Stimulated activated CD8-positive, alpha-beta memory T cell treated with anti-CD3 and anti-CD28 coated beads, Interleukin-4, amount 100 ng/mL, for 1 hour (primary cell): ENCODE data around the gene ELK3.
"Not testable (repeated sequence)": the region's sequence is repeated elsewhere in the genome, so short reads cannot be mapped to it uniquely, and the experiment has no call there.

Source experiments
- DNase-seq, 2 donors: peaks; one replicate each; pipeline ENCODE4 v3.0.0-alpha.2; 2020; ENCODE audit warnings: low read depth in 2 of 2, low spot score in 1 of 2

Gene ELK3

DNA sequence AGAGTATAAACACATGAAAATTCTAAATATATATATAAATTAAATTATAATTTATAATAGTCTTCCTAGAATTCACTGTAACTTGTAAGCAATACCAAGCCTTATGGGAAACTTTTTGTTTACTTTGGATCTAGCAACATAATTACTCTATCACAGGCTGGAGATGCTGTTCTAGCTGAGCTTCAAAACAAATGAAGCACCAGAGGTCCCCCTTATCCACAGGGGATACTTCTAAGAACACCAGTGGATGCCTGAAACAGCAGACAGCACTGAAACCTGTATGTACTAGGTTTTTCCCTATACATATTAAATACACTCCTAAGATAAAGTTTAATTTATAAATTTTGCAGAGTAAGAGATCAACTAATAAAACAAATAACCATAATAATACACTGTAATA lies 109.5 kb downstream of the ELK3 start:
- DNase-seq, result no peak

DNA sequence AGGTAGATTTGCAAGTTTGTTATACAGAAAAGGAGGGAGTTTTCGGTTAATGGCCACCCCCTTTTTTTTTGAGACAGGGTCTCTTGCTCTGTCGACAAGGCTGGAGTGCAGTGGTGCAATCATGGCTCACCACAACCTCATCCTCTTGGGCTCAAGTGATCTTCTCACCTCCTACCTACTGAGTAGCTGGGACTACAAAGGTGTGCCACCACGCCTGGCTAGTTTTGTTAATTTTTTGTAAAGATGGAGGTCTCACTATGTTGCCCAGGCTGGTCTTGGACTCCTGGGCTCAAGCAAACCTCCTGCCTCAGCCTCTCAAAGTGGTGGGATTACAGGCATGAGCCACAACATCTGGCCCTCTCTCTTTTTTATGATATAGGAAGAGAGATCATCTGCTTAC lies 111.5 kb downstream of the ELK3 start:
- DNase-seq, result no peak

DNA sequence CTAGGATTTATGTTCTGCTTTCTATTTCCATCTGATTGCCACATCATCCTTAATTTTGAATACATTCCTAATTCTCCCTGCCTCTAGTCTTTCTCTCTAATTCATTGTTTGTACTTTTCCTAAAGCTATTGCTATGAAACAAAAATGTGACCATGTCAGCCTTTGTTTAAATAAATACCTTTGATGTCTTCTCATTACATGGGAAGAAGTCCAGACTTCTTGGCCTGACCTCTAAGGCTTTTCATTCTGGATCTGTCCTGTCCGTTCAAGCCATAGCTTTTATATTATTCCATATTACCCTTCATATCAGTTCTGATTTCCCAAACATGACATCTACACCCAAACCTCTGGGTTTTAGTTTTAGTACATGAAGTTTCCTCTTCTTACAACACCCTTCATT lies 114.7 kb downstream of the ELK3 start:
- no peak for DNase-seq

DNA sequence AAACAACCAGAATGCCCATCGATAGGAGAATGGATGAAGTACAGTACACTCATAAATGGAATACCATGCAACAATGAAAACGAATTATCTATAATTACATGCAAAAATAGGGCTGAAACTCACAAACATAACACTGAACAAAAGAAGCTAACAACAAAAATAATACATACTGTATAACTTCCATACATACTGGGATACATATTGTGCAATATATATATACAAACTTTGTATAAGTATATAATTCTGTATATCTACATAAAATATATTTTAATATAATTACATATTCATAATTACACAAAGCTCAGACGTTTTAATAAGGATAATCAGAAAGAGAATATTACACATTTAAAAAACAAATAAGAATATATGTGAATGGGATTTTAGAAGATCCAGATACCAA lies 115.9 kb downstream of the ELK3 start:
- no peak for DNase-seq

DNA sequence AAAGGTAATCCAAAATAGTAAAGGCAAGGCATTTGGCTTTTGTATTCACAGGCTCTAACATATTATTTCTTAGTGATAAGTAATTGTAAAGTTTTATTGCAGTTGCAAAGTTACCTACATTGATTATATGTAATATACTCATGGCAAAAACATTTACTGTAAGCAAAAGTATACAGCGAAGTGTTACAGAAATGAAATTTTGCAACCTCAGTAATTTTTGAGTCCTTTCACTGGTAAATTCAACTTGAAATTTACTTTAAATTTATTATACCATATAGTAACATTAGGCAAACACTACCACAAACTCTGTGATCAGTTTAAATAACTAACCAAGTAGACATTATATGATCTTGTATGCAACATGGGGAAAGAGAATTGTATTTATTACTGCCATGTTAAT lies 117.0 kb downstream of the ELK3 start:
- no peak for DNase-seq

DNA sequence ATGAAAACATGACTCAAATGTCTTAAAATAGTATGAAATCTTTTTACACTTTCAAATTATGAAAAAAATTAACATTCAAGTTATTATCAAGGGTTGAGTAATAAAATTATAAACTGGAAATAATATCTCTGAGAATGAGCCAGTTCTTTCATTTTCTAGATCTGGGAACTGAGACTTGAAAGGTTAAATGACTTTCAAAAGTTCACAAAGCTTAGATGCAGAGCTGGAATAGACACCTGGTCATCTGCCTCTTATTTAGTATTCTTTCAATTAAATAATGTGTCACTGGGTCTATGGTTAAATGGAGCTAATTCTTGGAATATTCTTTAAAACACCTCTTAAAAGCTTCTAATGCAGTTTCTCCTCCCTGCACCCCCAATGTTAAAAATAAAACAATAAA lies 119.4 kb downstream of the ELK3 start:
- no peak for DNase-seq

DNA sequence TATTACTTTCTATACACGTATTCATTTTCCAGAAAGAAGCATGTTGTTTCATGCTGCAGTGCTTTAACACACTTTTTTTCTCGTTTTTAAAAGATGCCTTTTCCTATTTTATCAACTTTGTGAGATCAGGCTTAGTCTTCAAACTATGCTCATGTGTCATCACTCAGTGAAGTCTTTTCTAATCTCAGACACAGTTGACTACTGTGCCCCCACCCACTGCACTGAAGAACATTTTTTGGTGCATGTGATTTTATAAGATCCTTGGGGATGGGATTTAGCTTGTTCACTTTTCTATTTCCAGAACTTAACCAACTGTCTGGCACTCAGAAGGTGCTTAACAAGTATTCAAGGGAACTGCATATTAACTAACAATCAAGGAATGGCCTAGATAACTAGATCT lies 120.5 kb downstream of the ELK3 start:
- no peak for DNase-seq

DNA sequence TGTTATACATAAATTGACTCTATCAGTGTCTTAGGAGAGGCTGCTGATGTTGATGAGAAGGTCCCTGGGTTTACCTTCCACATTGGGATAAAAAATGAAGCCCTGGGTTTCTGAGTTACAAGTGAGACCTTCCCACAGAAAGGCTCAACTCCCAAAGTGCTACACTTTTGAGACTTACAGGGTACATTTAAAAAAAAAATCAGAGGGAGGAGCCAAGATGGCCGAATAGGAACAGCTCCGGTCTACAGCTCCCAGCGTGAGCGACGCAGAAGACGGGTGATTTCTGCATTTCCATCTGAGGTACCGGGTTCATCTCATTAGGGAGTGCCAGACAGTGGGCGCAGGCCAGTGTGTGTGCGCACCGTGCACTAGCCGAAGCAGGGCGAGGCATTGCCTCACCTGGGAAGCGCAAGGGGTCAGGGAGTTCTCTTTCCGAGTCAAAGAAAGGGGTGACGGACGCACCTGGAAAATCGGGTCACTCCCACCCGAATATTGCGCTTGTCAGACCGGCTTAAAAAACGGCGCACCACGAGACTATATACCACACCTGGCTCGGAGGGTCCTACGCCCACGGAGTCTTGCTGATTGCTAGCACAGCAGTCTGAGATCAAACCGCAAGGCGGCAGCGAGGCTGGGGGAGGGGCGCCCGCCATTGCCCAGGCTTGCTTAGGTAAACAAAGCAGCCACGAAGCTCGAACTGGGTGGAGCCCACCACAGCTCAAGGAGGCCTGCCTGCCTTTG lies 121.7 kb downstream of the ELK3 start:
- not testable (repeated sequence) for DNase-seq

DNA sequence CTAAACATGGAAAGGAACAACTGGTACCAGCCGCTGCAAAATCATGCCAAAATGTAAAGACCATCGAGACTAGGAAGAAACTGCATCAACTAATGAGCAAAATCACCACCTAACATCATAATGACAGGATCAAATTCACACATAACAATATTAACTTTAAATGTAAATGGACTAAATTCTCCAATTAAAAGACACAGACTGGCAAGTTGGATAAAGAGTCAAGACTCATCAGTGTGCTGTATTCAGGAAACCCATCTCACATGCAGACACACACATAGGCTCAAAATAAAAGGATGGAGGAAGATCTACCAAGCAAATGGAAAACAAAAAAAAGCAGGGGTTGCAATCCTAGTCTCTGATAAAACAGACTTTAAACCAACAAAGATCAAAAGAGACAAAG lies 123.6 kb downstream of the ELK3 start:
- DNase-seq, result not testable (repeated sequence)
